HG03039 (cell line): ENCODE results near the gene PAX7.

Source experiments
- ATAC-seq: cut with Tn5 transposase; IDR thresholded peaks from one replicate; pipeline ENCODE4 v1.9.1; 2021; ENCODE audit warnings: mild to moderate bottlenecking, moderate library complexity; ENCODE audit not compliant: unreplicated experiment

The PAX7 gene

GRCh38 chr1:18789246-18789645, 158.6 kb downstream of the PAX7 start:
- ATAC-seq, result no peak

- ATAC-seq, result no peak
These were observed 162.1 kb downstream of the PAX7 start for GRCh38 chr1:18792747-18793146.

GRCh38 chr1:18793164-18793563, 162.5 kb downstream of the PAX7 start:
- no peak for ATAC-seq

- ATAC-seq, result no peak
These were observed 163.4 kb downstream of the PAX7 start for GRCh38 chr1:18794051-18794450.

GRCh38 chr1:18794561-18794960, 163.9 kb downstream of the PAX7 start:
- ATAC-seq, result no peak

GRCh38 chr1:18795002-18795689, 164.5 kb downstream of the PAX7 start:
- no peak for ATAC-seq

- ATAC-seq, result no peak
These were observed 166.3 kb downstream of the PAX7 start for GRCh38 chr1:18796950-18797349.
